NCI-H446 (cell line): Measurements from ENCODE around the gene ARHGAP15.
A peak's percentile ranks its signal among the peaks of the same experiment; 100 is the strongest.

ENCODE experiments used
- DNase-seq, 2 experiments: peaks; one replicate each; lab custom pipeline; 2025; lab: John Stamatoyannopoulos, UW

Gene ARHGAP15

GRCh38 chr2:143632751-143633374 is 503.6 kb downstream of the ARHGAP15 start:
- DNase-seq: no peak

DNA sequence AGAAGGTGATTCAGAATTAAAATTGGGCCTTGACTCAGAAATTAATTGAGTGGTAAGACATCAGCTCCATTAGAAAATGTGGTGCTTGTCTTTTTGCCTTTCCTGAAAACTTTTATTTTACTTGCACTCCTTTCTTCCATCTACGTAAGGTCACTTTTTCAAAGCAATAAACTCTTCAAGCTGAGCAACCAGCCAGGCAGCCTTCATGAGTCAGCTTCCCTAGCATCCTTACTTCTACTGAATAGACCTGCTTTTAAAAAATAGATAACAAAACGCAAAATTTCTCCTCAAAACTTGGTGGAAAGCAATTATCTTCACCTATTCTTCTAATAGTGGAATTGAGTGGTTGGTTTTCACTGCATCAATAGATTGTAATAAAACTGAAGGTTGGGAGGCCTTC is 504.2 kb downstream of the ARHGAP15 start:
- no peak for DNase-seq

- no peak for DNase-seq
These were observed 506.1 kb downstream of the ARHGAP15 start for GRCh38 chr2:143635302-143635701.

- DNase-seq: no peak
These were observed 506.7 kb downstream of the ARHGAP15 start for GRCh38 chr2:143635936-143636335.

- DNase-seq: no peak
These were observed 511.6 kb downstream of the ARHGAP15 start for GRCh38 chr2:143640826-143641225.

GRCh38 chr2:143645921-143646645 is 516.9 kb downstream of the ARHGAP15 start:
- DNase-seq: no peak

GRCh38 chr2:143649226-143649740 is 520.1 kb downstream of the ARHGAP15 start:
- DNase-seq: no peak

GRCh38 chr2:143652692-143653091 is 523.5 kb downstream of the ARHGAP15 start:
- no peak for DNase-seq

DNA sequence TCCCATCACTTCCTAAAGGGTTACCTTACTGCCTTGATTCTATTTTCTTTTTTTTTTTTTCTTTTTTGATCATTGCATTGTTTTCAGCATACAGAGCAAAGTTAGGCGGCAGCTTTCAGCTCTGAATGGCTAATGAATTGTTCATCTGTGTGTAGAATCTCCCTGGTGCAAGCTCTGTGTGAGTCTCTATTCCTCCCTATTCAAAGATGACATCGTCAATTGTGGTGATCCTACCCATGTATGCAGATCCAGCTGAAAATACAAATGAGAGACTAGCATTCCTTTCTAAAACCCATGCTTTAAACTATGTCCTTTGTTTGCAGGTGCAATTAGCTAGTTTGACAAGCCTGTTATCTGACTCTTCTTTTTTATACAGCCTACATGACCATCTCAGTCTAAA is 539.0 kb downstream of the ARHGAP15 start:
- no peak for DNase-seq

GRCh38 chr2:143674051-143674450 is 544.8 kb downstream of the ARHGAP15 start:
- no peak for DNase-seq

DNA sequence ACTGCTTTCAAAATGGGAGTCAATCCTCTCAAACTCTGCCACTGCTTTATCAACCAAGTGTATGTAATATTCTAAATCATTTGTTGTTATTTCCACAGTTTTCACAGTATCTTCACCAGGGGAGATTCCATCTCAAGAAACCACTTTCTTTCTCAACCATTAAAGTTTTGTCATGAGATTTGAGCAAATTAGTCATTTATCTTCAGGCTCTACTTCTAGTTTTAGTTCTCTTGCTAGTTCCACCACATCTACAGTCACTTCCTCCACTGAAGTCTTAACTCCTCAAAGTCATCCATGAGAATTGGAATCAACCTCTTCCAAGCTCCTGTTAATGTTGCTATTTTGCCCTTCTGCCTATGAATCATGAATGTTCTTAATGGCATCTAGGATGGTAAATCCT is 545.8 kb downstream of the ARHGAP15 start:
- no peak for DNase-seq

GRCh38 chr2:143679617-143680016 is 550.4 kb downstream of the ARHGAP15 start:
- peak; percentile 35 to 79 for DNase-seq

GRCh38 chr2:143680885-143681405 is 551.7 kb downstream of the ARHGAP15 start:
- no peak for DNase-seq

DNA sequence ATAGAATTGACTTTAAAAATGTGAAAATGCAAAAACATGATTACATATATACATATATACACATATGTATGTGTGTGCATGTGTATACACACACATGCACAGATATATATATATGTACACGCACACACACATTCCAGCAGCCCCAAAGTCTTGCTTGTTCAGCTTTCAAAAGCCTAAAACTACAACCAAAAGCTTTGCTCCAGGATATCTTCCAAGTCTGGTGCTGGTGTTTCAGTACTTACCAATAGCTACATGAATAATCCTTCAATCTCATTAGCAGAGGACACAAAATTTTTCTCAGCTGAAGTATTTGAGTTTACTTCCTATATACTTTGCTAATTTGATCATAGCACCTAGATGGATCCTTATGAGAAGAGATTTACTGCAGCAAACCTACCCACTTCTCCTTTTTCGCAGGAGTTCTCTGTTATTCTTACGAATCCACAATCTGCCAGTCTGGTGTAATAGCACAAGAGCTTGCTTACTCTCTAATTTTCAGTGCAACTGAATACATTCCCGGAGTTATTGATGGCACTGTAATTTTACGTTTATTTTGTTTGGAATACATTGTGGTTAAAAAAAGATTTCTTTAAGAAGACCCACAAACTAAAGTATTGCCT is 553.3 kb downstream of the ARHGAP15 start:
- DNase-seq: no peak

- no peak for DNase-seq
These were observed 554.8 kb downstream of the ARHGAP15 start for GRCh38 chr2:143683977-143684376.

DNA sequence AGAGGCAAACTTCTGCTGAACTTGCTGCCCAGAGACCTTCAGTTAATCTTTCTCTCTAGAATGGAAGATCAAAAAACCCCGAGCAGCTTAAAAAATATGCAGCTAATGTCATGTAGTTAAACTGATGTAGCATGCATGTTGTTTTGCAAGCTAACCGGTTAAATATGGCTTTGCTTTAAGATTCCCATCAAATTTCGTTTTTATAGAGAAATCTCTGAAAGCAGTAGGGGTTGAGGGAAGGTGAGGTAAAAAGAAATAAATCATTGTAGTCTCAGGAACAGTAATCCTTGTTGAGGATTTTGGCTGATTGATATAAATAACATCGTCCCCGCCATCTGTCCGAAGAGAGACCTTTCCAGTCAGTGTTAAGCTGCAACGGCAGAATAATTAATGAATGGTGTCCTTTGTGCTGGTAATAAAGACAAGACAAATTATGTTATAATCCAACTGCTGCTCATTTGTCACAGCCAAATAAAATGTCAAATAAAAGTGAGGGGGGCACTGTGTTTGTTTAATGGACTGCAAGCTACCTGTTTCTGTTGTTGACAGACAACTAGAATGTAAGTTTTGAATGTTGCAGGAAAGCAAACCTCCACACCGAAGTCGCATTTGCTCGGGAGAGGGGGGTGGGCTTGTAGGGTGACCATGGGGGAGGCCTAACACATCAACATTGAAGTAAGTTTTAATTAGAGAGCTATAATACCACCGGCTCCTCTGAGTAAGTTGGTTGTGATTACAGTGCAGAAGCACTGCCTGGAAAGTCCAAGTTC is 555.5 kb downstream of the ARHGAP15 start:
- peak; percentile 45 to 69 for DNase-seq

- peak; percentile 61 to 87 for DNase-seq
These were observed 556.3 kb downstream of the ARHGAP15 start for GRCh38 chr2:143685421-143686078.

DNA sequence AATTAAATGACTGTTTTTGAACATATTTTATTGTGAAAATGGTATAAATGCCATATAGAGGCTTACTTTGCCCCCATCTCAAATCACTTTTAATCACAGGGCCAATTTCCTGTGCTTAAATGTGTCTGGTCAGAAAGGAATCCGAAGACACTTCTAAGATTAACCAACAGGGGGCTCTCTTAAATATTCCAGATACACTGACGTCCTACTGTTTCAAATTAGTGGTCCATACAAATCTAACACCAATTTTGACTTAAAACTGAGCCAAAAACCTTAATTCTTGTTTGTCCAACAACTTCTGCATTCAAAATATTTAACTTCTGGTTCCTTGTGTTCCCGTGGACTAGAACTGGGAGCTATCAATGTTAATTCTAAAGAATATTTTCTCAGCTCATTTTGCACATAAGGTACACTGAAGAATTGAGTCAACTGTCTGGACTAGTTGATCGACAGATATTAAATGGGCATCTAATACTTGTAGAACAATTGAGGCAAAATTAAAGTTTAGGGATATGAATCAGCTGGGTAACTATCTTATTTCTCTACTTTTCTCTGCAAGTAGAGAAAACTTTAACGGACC is 557.5 kb downstream of the ARHGAP15 start:
- DNase-seq: peak; percentile 56 to 68

GRCh38 chr2:143688248-143688647 is 559.0 kb downstream of the ARHGAP15 start:
- DNase-seq: no peak

GRCh38 chr2:143688815-143689214 is 559.6 kb downstream of the ARHGAP15 start:
- DNase-seq: no peak

DNA sequence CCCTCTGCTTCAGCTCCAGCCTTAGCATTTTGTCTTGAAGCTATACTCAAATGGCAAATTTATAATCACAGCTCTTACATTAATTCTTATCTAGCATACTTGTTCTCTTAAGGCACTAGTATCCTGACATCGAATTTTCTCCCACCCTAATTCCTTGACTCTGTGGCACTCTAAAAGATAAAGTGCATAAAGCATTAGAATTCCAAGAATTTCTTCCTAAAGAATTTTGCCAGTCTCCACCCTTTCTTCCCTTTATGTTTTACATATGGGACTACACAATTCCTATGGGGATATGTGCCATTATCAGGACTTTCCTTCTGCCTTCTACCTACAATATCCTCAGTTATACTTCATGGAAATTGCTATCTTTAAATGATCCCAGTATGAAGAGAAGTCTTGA is 560.3 kb downstream of the ARHGAP15 start:
- DNase-seq: no peak
